T-helper 1 cell treated with Interleukin-12 subunit alpha and Interleukin-12 subunit beta and Interleukin-4 antibody, amounts not matched to agents 30 ng/mL and 1 ng/mL, for 36 hours (primary cell): Measurements from ENCODE around the gene CCDC63. TPM values are rescaled to one million over a fixed set of nuclear protein-coding genes. Genes with fewer than 3 reads are reported as not detected.

Source experiments
- intact Hi-C: fragments of 100-400 bp; cut with micrococcal nuclease; formaldehyde crosslinking; loops from one replicate; pipeline ENCODE4 v1.15.1; 2024
- total RNA-seq: library from RNA; stranded (reverse); gene quantifications from 2 replicates; pipeline ENCODE4 v1.2.3, GENCODE V29; 2022

CCDC63 gene
- total RNA-seq, 1 donor from 2014 or later, result not detected

DNA sequence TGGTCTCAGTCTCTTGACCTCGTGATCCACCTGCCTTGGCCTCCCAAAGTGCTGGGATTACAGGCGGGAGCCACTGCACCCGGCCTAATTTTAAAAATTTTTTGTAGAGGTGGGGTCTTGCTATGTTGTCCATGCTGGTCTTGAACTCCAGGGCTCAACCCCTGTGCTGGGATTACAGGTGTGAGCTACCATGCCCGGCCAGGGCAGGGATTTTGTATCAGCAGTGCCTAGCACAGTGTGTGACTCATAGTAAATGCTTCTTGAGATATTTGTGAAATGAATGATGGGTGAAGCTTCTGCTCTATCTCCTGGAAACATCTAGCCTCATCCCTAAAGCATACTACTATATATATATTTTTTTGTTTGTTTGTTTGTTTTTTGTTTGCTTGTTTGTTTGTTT is 36.5 kb downstream of the CCDC63 start:
- intact Hi-C loops, result no loop called here

DNA sequence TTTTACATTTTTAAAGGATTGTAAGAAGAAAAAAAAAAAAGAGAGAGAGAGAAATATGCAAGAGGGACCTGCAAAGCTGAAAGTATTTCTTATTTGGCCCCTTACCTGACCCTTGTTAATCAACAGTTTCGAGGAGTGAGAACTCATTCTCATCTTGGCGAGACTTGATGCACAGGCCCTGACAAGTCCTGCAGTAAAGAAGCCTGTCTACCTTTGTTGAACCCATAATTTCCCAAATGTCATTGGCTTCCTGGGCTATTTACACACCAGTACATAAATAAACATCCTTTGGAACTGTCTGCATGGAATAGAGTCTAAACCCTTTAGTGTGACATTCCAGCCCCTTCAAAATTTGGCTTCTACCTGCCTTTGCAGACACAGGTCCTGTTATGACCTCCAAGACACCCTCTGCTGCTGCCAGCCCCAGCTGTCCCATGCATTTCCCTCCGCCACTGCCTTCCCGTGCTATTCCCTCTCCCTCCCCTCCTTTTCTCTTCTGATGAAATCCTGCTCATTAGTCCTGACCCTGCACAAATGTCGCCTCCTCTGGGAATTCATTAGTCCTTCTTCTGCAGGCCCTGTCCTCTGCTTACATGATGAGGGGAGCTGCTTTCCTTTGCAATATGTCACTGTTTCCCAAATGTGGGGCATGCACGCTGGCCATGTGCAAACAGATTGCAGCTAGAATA is 38.5 kb downstream of the CCDC63 start:
- intact Hi-C loops, result no loop called here

DNA sequence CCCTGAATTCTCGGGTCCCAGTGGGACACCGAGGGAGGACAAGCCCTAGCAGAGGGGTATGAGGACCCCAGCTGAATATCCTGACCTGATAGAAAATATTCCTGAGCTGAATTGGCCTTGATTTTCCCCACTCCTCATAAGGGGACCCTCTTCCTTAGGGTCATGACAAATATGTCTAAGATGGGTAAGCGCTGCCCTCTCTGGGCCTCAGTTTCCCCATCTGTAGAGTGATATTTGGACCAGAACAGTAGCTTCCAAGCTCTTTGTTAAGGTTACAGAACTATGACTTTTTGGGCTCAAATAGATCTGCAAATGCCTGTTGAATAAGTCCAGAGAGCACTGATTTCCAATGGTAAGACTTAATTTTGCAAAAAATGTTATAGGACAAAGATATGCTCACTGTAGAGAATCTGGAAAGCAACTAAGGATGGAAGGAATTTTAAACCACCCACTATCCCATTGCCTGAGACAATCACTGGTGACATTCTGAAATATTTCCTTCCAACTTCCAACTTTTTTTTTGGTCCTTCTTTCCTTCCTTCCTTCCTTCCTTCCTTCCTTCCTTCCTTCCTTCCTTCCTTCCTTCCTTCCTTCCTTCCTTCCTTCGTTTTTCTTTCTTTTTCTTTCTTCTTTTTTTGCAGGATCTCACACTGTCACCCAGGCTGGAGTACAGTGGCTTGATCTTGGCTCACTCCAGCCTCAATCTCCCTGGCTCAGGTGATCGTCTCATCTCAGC is 41.6 kb downstream of the CCDC63 start:
- intact Hi-C loops, result loop anchor here (1.0 to 2.0 kb wide), 7 partner anchors 62 to 788 kb away; partner anchors contain the start of genes ARPC3, FAM216A and GPN3

DNA sequence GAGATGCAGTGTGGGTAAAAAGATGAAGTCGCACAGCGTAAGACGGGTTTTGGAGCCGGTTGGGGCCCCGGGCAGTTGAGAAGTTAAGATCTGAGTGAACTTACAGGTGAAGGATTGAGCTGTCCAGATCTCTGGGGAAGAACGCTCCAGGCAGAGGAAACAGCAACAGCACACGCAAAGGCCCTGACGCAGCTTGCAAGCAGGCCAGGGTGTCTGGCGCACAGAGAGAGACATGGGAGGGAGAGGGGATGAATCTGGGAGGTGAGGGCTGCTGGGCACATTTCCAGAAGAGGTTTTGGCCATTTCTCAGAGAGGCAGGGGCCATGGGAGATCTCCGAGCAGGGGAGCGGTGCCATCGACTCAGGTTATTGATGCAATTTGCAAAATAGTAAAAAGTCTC is 42.6 kb downstream of the CCDC63 start:
- intact Hi-C loops, result loop anchor here (2.0 kb wide), 2 partner anchors 149 to 185 kb away; no protein-coding TSS in a partner anchor

DNA sequence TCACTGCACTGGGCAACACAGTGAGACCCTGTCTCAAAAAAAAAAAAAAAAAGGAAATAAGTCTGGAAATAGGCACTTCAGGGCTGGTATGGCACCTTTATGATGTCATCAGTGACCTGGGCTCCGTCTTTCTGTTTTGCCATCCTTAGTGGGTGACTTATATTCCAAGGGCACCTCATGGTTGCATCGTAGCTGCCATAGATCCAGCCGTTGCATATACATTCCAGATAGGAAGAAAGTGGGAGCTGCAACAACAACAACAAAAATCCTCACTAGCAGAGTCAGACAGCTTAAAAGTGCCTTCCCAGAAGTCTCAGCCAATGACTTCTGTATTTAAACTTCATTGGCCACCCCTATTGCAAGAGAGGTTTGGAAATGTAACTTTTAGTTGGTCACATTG is 47.2 kb downstream of the CCDC63 start:
- intact Hi-C loops, result loop anchor here (1.0 to 2.0 kb wide), 2 partner anchors 419 to 1321 kb away; partner anchors contain the start of genes MMAB and MVK

DNA sequence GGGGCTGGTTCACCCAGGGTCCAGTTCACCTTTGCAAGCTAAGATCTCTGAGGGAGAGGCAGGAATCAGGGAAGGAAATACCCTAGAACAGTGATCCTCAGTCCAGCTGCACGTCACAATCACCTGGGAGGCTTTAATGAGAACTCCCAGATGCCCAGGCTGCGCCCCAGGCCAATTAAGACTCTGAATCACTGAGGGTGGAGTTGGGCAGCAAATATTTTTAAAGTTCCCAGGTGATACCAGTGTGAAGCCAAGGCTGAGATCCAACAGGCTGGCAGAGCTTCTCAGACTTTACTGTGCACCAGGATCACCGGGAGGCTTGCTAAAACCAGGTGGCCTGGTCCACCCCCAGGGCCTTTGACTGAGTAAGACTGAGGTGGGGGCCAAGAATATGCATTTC is 49.8 kb downstream of the CCDC63 start:
- intact Hi-C loops, result no loop called here

DNA sequence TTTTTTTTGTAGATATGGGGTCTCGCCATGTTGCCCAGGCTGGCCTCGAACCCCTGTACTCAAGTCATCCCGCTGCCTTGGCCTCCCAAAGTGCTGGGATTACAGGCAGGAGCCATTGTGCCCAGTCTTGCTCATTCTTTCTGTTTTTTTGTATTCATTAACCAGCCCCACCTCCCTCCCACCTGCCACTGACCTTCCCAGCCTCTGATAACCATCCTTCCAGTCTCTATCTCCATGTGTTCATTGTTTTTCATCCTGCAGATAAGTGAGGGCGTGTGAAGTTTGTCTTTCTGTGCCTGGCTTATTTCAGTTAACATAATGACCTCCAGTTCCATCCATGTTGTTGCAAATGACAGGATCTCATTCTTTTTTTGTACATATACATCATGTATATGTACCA is 54.6 kb downstream of the CCDC63 start:
- intact Hi-C loops, result no loop called here

DNA sequence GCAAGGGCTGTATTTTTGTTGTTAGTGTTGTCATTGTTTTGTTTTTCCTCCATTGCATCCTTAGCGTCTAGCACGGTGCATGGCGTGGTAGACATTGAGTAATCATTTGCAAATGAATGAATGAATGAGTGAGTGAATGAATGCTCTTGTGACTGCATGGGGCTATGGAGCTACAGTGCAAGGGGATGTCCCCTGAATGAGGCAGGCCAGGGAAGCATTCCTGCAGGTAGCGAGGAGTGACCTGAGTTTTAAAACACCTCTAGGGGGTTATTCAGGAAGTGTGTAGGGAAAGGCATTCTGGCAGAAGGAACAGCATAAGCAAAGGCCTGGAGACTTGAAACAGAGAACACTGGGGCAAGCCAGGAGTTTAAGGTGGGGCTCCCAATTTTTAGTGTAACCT is 56.7 kb downstream of the CCDC63 start:
- intact Hi-C loops, result no loop called here

DNA sequence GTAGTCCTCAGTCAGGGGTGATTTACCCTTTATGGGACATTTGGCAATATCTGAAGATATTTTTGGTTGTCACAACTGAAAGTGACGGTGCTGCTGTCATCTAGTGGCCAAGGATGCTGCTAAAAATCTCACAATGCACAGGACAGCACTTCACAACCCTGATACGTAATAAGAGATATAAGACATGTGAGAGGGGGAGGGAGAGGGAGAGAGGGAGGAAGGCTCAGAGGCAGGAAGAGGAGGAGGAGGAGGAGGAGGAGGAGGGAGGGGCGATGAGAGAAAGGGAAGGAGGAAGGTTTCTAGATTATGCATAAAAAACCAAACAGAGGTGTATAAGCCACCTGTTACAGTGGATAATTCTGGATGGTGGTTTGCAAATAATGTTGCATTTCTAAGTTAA is 59.3 kb downstream of the CCDC63 start:
- intact Hi-C loops, result no loop called here

DNA sequence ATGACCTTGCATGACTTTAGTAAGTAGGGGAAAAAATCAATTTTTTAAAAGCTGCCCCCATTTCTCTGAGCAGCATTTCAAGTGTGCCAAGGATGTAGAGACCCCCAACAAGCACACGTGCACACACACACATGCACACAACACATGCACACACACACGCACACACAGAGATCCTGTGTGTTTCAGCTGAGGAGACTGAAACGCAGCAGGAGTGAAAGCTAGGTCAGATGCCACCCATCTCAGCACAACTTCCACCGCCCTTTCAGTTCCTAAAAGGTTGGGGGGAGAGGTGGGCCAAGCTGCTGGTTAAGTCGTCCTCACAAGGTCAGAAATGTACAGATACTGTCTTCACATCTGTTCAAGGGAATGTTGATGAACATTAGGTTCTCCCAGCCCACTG is 59.7 kb downstream of the CCDC63 start:
- intact Hi-C loops, result no loop called here

DNA sequence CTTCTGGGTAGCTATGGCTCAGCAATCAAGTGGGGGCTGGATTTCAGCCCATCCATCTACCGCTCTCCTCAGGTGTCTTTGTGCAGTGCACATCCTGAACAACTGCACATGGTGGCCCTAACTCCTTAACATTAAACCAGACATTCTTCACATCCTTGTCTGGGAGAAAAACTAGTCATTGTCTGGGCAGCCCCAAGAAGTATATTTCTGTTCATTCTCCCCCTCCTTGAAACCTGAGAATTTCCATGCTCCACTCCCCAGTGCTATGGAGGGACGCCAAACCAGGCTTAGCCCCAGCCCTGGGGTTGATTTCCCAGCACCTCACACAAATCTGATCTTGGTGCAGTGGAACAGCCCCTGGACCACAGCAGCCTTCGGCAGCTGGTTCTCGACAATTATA is 60.2 kb downstream of the CCDC63 start:
- intact Hi-C loops, result no loop called here

DNA sequence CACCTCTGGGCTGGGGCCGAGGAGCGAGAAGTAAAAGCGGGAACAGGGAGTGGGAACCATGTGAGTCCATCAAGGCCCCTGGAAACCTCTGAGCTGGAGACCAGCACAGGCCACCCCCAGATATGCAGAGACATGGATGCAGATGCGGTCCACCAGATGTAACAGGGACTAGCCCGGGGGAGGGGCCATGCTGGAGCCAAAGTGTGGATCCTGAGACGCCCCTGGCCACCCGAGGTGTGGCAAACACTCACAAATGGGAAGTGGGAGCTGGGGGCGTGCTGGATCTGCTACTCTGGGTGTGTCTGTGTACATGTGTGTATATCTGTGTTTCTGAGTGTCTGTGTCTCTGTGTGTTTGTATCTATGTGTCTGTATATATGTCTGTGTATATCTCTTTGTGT is 60.8 kb downstream of the CCDC63 start:
- intact Hi-C loops, result no loop called here

DNA sequence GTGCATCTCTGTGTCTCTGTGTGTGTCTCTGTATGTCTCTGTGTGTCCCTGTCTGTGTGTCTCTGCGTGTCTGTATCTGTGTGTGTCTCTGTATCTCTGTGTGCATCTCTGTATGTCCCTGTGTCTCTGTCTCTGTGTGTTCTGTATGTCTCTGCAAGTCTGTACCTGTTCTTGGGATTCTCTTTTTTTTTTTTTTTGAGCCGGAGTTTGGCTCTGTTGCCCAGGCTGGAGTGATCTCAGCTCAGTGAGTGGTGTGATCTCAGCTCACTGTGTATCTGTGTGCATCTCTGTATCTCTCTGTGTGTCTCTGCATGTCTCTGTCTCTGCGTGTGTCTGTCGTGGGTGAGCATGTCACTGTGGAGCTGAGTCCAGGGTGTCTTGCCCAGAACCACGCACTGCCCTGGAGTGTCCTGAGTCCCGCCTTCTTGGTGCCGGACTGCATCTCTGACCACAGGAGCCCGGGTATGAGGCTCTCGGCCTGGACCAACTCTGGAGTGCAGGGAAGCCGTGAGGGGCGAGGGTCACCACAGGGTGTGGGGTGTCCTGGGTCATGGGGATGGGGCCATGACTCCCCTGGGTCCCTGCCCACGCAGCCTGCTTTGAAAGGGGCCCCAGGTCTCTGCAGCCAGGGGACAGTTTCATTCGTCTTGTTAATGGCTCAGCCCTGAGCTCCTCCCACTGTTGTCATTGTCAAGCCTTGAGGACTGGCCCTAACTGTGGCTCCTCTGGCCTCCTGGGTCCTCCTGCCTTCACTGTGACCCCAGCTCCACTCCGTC is 61.8 kb downstream of the CCDC63 start:
- intact Hi-C loops, result no loop called here

DNA sequence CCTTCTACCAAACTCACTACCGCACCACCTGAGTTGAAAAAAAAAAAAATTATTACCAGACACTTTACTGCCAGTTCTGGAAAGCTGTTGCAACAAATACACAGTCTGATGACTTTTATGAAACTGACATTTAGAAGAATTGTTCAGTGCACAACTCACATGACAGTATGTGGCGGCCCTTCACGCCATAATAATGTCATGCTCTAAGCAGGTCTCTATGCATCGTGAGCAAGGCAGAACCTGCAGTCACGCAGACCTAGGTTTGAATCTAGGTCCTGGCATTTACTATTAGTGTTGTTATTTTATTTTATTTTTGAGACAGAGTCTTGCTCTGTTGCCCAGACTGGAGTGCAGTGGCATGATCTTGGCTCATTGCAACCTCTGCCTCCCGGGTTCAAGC is 65.5 kb downstream of the CCDC63 start:
- intact Hi-C loops, result no loop called here

DNA sequence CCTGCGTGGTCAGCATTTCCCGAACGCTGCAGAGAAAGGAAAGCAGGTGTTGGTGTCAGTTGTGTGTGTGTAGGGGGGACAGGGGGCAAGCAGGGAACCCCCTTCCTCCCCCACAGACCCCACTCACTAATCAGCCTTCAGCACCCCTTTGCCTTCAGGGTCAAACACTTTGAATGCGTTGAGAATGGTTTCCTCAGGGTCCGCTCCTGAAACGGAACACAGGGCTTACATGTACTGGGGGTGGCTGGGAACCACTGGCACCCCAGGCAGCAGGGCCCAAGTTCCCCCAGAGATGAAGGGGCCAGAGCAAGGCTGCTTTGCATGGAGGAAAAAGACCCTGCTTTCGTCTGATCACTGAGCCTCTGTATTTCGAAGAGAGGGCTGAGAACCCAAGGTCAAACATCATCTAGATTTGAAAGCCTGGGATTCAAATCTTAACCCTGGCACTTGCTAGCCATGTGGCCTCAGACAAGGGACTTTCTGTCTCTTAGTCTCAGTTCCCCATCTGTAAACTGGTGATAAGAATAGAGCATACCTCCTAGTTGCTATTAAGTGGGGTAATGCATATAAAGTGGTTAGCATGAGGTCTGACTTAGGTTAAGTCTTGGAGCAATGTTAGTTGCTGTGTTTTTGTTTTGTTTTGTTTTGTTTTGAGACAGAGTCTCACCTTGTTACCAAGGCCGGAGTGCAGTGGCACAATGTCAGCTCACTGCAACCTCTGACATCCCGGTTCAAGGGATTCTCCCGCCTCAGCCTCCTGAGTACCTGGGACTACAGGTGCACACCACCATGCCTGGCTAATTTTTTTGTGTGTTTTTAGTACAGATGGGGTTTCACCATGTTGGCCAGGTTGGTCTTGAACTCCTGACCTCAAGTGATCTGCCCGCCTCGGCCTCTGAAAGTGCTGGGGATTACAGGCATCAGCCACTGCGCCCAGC is 66.6 kb downstream of the CCDC63 start:
- intact Hi-C loops, result no loop called here

DNA sequence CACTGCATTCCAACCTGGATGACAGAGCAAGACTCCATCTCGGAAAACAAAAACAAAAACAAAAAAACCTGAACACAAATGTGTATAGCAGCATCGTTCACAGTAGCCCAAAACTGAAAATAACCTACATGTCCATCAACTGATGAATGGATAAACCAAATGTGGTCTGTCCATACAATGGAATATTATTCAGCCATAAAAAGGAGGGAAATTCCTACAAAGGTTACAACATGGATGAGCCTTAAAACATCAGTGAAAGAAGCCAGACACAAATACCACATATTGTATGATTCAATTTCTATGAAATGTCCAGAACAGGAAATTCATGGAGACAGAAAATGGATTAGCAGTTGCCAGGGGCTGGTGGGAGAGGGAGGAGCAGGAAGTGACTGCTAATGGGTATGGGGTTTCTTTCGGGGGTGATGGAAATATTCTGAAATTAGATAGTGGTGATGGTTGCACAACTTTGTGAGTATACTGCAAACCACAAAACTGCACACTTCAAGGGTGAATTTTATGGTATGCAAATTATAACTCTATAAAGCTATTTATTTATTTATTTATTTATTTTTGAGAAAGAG is 69.6 kb downstream of the CCDC63 start:
- intact Hi-C loops, result no loop called here

DNA sequence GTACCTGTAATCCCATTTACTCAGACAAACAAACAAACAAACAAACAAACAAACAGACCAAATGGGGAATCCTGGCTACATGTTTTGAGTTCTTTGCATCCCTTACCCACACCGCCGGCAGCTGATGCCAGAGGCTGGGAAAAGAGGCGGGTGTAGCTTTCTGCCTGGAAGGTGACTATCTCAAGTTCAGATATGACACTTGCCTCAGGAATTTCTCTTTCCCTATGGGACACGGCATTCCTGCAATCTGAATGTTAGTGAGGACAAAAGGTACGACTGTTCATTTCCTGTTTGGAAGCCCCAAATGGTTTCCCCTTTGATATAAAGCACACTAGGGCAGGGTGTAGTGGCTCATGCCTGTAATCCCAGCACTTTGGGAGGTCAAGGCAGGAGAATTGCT is 70.7 kb downstream of the CCDC63 start:
- intact Hi-C loops, result no loop called here

DNA sequence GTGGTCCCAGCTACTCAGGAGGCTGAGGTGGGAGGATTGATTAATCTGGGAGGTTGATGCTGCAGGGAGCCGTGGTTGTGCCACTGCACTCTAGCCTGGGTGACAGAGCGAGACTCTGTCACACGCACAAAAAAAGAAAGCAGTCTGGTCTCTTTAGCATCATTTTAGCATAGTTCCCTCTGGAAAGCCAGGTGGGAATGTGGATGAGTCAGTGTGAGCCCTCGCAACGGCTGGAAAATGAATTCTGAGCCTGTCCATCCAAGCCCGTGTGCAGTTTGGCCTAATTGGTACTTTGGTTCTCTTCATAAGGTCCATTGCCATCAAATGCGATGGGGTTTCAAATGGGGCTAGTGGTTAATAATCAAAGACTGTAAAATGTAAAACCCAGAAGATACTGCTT is 71.2 kb downstream of the CCDC63 start:
- intact Hi-C loops, result no loop called here

DNA sequence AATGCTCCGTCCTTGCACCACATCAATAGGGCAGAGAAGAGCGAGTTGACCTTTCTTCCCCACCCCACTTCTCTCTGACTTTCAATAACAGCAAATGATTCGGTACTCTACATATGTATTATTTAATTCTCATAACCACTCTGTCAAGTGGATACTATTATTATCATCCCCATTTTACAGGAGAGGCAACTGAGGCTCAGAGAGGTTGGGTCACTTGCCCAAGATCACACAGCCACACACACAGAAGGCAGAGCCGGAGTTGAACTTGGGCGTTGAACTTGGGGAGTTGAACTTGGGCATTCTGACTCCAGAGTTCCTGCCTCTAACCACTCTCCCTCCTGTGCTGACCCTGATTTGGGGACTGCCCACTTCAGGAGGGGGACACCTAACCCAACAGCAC is 72.9 kb downstream of the CCDC63 start:
- intact Hi-C loops, result no loop called here

DNA sequence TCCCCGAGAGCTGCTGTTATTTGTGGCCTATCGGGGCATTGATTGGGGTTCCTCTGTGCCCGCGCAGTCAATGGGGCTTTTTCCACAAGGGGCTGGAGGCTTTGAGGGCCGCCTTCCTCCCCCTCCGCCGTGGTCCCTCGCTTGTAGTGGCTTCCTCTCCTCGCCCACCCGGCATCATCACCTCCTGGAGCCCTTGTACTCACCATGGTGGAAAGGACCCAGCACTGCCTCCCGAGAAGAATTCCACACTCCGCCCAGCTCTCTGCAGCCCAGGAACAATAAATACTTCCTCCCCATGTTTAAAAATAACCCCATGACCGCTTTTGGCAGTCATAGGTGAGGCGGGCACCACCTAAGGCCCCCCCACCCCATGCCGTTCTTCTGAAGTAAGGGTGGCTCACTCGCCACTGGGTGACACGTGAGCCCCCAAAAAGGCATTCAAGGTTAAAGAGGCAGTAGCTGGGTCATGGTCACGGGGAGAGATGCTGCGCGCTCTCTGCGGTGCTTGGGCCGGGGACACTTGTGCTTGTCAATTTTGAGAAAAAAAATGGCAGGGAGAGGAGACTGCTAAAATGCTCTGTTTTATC is 73.6 kb downstream of the CCDC63 start, which contains the start of gene MYL2:
Gene MYL2 (minus strand): TSS at position 256 of the 587 bp plus-strand sequence. CDS start 50 bp downstream, at position 206.
- intact Hi-C loops, result no loop called here
